Measurements from ENCODE around the gene THAP11.
A peak's percentile ranks its signal among the peaks of the same experiment; 100 is the strongest.

The THAP11 gene

DNA sequence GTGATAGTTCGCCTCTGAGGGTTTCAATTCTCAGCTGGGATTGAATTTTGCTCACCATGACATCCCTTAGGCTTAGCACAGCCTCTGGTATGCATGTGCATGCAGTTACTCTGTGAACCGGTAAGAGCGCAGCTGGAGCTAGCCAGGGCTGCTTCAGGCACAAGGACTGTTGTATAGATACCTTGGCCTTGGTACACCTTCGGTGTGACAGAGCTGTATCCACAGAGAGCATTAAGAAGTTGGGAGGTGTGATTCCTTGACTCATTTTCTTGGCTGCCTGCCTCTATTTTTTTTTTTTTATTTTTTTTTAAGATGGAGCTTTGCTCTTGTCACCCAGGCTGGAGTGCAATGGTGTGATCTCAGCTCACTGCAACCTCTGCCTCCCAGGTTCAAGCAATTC lies 2.4 kb downstream of the THAP11 start:
- Histone ChIP-seq H3F3A (ENCODE audit: low read depth) (no peaks in the 10 kb centered on the region), H3K4me1 (ENCODE audit: insufficient read depth, low read length, poor library complexity, severe bottlenecking) (peaks cover 46% of the 10 kb centered on the region), H3K4me3 (ENCODE audit: low read length, poor library complexity, severe bottlenecking) (peak overlapping the region; percentile 80), H4K20me1 (ENCODE audit: insufficient read depth, low read length, poor library complexity, severe bottlenecking) (peaks cover 32% of the 10 kb centered on the region), H3K79me2 (ENCODE audit: insufficient read depth, low read length) (peaks cover 62% of the 10 kb centered on the region), H3K36me3 (ENCODE audit: insufficient read depth, low read length) (no peaks in the 10 kb centered on the region), H2AFZ (ENCODE audit: low read length) (no peak overlapping the region), H3K9me3 (ENCODE audit: insufficient read depth, low read depth, low read length) (no peaks in the 10 kb centered on the region), H3K27me3 (ENCODE audit: insufficient read depth, low read length, poor library complexity, severe bottlenecking) (peaks cover 4% of the 10 kb centered on the region), H3K4me2 (ENCODE audit: low read depth, low read length, poor library complexity, severe bottlenecking) (peak overlapping the region; percentile 88), H3K9ac (ENCODE audit: low read depth, low read length, poor library complexity, severe bottlenecking) (peak overlapping the region; percentile 87), H3K9me2 (replicated peaks; ENCODE audit: low read depth, low read length) (no peaks in the 10 kb centered on the region)
- TF ChIP-seq CTCF (conservative IDR thresholded peaks at IDR 0.05; ENCODE audit: low read length) = no peak
- TF ChIP-seq EZH2phosphoT487 (IDR thresholded peaks at IDR 0.05; ENCODE audit: borderline replicate concordance) = no peak

GRCh38 chr16:67845291-67846062 lies 3.4 kb downstream of the THAP11 start:
- Histone ChIP-seq H3K4me3 (ENCODE audit: low read length, poor library complexity, severe bottlenecking) (peak overlapping the region; percentile 84), H3K79me2 (ENCODE audit: insufficient read depth, low read length) (peaks cover 71% of the 10 kb centered on the region), H3K9me3 (ENCODE audit: insufficient read depth, low read depth, low read length) (no peaks in the 10 kb centered on the region), H3F3A (ENCODE audit: low read depth) (no peaks in the 10 kb centered on the region), H3K27me3 (ENCODE audit: insufficient read depth, low read length, poor library complexity, severe bottlenecking) (peaks cover 4% of the 10 kb centered on the region), H3K9me2 (replicated peaks; ENCODE audit: low read depth, low read length) (no peaks in the 10 kb centered on the region), H2AFZ (ENCODE audit: low read length) (no peak overlapping the region), H3K4me1 (ENCODE audit: insufficient read depth, low read length, poor library complexity, severe bottlenecking) (peaks cover 46% of the 10 kb centered on the region), H3K4me2 (ENCODE audit: low read depth, low read length, poor library complexity, severe bottlenecking) (peak overlapping the region; percentile 88), H4K20me1 (ENCODE audit: insufficient read depth, low read length, poor library complexity, severe bottlenecking) (peaks cover 32% of the 10 kb centered on the region), H3K9ac (ENCODE audit: low read depth, low read length, poor library complexity, severe bottlenecking) (peak overlapping the region; percentile 87), H3K36me3 (ENCODE audit: insufficient read depth, low read length) (no peaks in the 10 kb centered on the region)
- TF ChIP-seq CTCF (conservative IDR thresholded peaks at IDR 0.05; ENCODE audit: low read length) = no peak
- no peak for TF ChIP-seq EZH2phosphoT487 (IDR thresholded peaks at IDR 0.05; ENCODE audit: borderline replicate concordance)

DNA sequence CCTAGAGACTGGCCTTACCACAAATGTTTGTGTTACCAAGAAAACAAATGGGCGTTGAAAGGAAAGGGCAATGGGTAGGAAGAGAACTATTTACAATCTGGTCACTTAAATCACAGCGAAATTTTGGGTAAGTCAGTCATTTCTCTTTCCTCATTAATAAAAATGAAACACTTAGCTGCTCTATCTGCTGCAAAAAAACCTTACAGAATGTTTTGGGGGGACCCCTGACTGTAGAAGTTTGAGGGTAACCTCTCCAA lies 3.9 kb downstream of the THAP11 start:
- H4K20me1 ChIP-seq (ENCODE audit: insufficient read depth, low read length, poor library complexity, severe bottlenecking) = peaks cover 32% of the 10 kb centered on the region
- no peaks in the 10 kb centered on the region for H3K9me2 ChIP-seq (replicated peaks; ENCODE audit: low read depth, low read length)
- no peaks in the 10 kb centered on the region for H3F3A ChIP-seq (ENCODE audit: low read depth)
- H3K79me2 ChIP-seq (ENCODE audit: insufficient read depth, low read length) = peaks cover 76% of the 10 kb centered on the region
- H3K36me3 ChIP-seq (ENCODE audit: insufficient read depth, low read length) = no peaks in the 10 kb centered on the region
- TF ChIP-seq EZH2phosphoT487 (IDR thresholded peaks at IDR 0.05; ENCODE audit: borderline replicate concordance) (no peak), CTCF (conservative IDR thresholded peaks at IDR 0.05; ENCODE audit: low read length) (no peak)
- peak overlapping the region; percentile 87 for H3K9ac ChIP-seq (ENCODE audit: low read depth, low read length, poor library complexity, severe bottlenecking)
- no peaks in the 10 kb centered on the region for H3K9me3 ChIP-seq (ENCODE audit: insufficient read depth, low read depth, low read length)
- H3K27me3 ChIP-seq (ENCODE audit: insufficient read depth, low read length, poor library complexity, severe bottlenecking) = peaks cover 4% of the 10 kb centered on the region
- H3K4me3 ChIP-seq (ENCODE audit: low read length, poor library complexity, severe bottlenecking) = peak overlapping the region; percentile 84
- H2AFZ ChIP-seq (ENCODE audit: low read length) = peak overlapping the region; percentile 62
- peak overlapping the region; percentile 88 for H3K4me2 ChIP-seq (ENCODE audit: low read depth, low read length, poor library complexity, severe bottlenecking)
- peaks cover 46% of the 10 kb centered on the region for H3K4me1 ChIP-seq (ENCODE audit: insufficient read depth, low read length, poor library complexity, severe bottlenecking)

Measured in Loucy (cell line).